ENCODE data around the gene LANCL1.

Gene LANCL1

GRCh38 chr2:210519594-210519993, 43.0 kb upstream of the LANCL1 start (continued):
- TF ChIP-seq ZSCAN4 (tag by site-specific recombination; IDR thresholded peaks at IDR 0.05) = no peak
- TF ChIP-seq ZNF394 (tag by site-specific recombination; IDR thresholded peaks at IDR 0.05; ENCODE audit: borderline replicate concordance) = no peak
- no peak for TF ChIP-seq KLF10 (tag by site-specific recombination; IDR thresholded peaks at IDR 0.05)

GRCh38 chr2:210517264-210517663, 40.7 kb upstream of the LANCL1 start:
- CTCF ChIA-PET = interaction anchor here (0.6 kb wide), 1 partner anchor 61 kb away, joined by 6 read pairs; no protein-coding TSS in a partner anchor
- Histone ChIP-seq H3K4me3 (ENCODE audit: low read depth, low read length) (no peak overlapping the region), H3K4me1 (ENCODE audit: control insufficient read depth, insufficient read depth, low read length) (no peaks in the 10 kb centered on the region), H3K27ac (ENCODE audit: extremely low read depth, low read depth, low read length) (no peak overlapping the region), H3K9me3 (ENCODE audit: control insufficient read depth, insufficient read depth, low read depth, low read length) (no peaks in the 10 kb centered on the region), H3K36me3 (ENCODE audit: control insufficient read depth in 2 of 2, insufficient read depth in 1 of 2, low read length in 2 of 2) (no peaks in the 10 kb centered on the region)
- POLR2A ChIA-PET = no interaction called here
- TF ChIP-seq ZNF629 (tag by site-specific recombination; IDR thresholded peaks at IDR 0.05) (no peak), ZNF585B (tag by site-specific recombination; IDR thresholded peaks at IDR 0.05) (no peak), BCL11A (tag by site-specific recombination; IDR thresholded peaks at IDR 0.05; ENCODE audit: low read depth) (no peak), ZNF664 (tag by site-specific recombination; IDR thresholded peaks at IDR 0.05) (no peak), ZBTB8A (tag by site-specific recombination; IDR thresholded peaks at IDR 0.05) (no peak), ZNF10 (tag by site-specific recombination; IDR thresholded peaks at IDR 0.05) (no peak), ZNF837 (tag by site-specific recombination; IDR thresholded peaks at IDR 0.05) (no peak), ZNF311 (tag by site-specific recombination; IDR thresholded peaks at IDR 0.05; ENCODE audit: borderline replicate concordance) (no peak), ZNF404 (tag by site-specific recombination; IDR thresholded peaks at IDR 0.05) (no peak), MYNN (tag by site-specific recombination; IDR thresholded peaks at IDR 0.05; ENCODE audit: borderline replicate concordance) (no peak), ZNF221 (tag by site-specific recombination; IDR thresholded peaks at IDR 0.05; ENCODE audit: borderline replicate concordance) (no peak), ZNF513 (tag by site-specific recombination; IDR thresholded peaks at IDR 0.05) (no peak)

GRCh38 chr2:210515911-210516310, 39.4 kb upstream of the LANCL1 start:
- CTCF ChIA-PET = interaction anchor here (1.4 kb wide), 1 partner anchor 13 kb away, joined by 3 read pairs; no protein-coding TSS in a partner anchor
- TF ChIP-seq ZNF664 (tag by site-specific recombination; IDR thresholded peaks at IDR 0.05) (no peak), ZNF571 (tag by site-specific recombination; IDR thresholded peaks at IDR 0.05) (no peak), KLF9 (tag by site-specific recombination; IDR thresholded peaks at IDR 0.05; ENCODE audit: low read depth) (no peak), ZNF670 (tag by site-specific recombination; IDR thresholded peaks at IDR 0.05; ENCODE audit: low read depth) (no peak), ZSCAN23 (tag by site-specific recombination; IDR thresholded peaks at IDR 0.05) (no peak), SCRT1 (tag by site-specific recombination; IDR thresholded peaks at IDR 0.05; ENCODE audit: borderline replicate concordance) (no peak), ZNF157 (tag by site-specific recombination; IDR thresholded peaks at IDR 0.05) (no peak), ZFP69B (tag by site-specific recombination; IDR thresholded peaks at IDR 0.05) (no peak), IKZF3 (tag by site-specific recombination; IDR thresholded peaks at IDR 0.05) (no peak)
- no peaks in the 10 kb centered on the region for H3K36me3 ChIP-seq (ENCODE audit: control insufficient read depth in 2 of 2, insufficient read depth in 1 of 2, low read length in 2 of 2)
- H3K4me3 ChIP-seq (ENCODE audit: low read depth, low read length) = no peak overlapping the region
- POLR2A ChIA-PET = no interaction called here
- H3K4me1 ChIP-seq (ENCODE audit: control insufficient read depth, insufficient read depth, low read length) = no peaks in the 10 kb centered on the region
- H3K27ac ChIP-seq (ENCODE audit: extremely low read depth, low read depth, low read length) = no peak overlapping the region
- no peaks in the 10 kb centered on the region for H3K9me3 ChIP-seq (ENCODE audit: control insufficient read depth, insufficient read depth, low read depth, low read length)
